ENCODE data around the gene BMPR1A.

Gene BMPR1A

GRCh38 chr10:86813982-86814381, 57.6 kb downstream of the BMPR1A start:
- DNase-seq = no peak

- no peak for DNase-seq
These were observed 58.7 kb downstream of the BMPR1A start for GRCh38 chr10:86815035-86815617.

GRCh38 chr10:86815640-86816039, 59.2 kb downstream of the BMPR1A start:
- no peak for DNase-seq

- DNase-seq = no peak
These were observed 60.8 kb downstream of the BMPR1A start for GRCh38 chr10:86817246-86817645.

GRCh38 chr10:86819567-86819966, 63.1 kb downstream of the BMPR1A start:
- DNase-seq = no peak

- no peak for DNase-seq
These were observed 64.1 kb downstream of the BMPR1A start for GRCh38 chr10:86820509-86820908.

- DNase-seq = no peak
These were observed 65.1 kb downstream of the BMPR1A start for GRCh38 chr10:86821388-86821999.

- DNase-seq = no peak
These were observed 67.1 kb downstream of the BMPR1A start for GRCh38 chr10:86823565-86823964.

- no peak for DNase-seq
These were observed 67.7 kb downstream of the BMPR1A start for GRCh38 chr10:86824151-86824550.

GRCh38 chr10:86825366-86825765, 68.9 kb downstream of the BMPR1A start:
- no peak for DNase-seq

GRCh38 chr10:86827639-86828038, 71.2 kb downstream of the BMPR1A start:
- no peak for DNase-seq

GRCh38 chr10:86828145-86828544, 71.7 kb downstream of the BMPR1A start:
- DNase-seq = no peak

GRCh38 chr10:86829472-86829871, 73.1 kb downstream of the BMPR1A start:
- DNase-seq = no peak

GRCh38 chr10:86830043-86830591, 73.7 kb downstream of the BMPR1A start:
- DNase-seq = no peak

GRCh38 chr10:86833969-86834368, 77.5 kb downstream of the BMPR1A start:
- DNase-seq = no peak

GRCh38 chr10:86836044-86836443, 79.6 kb downstream of the BMPR1A start:
- no peak for DNase-seq

GRCh38 chr10:86837663-86838062, 81.2 kb downstream of the BMPR1A start:
- no peak for DNase-seq

- no peak for DNase-seq
These were observed 84.1 kb downstream of the BMPR1A start for GRCh38 chr10:86840498-86840897.

- no peak for DNase-seq
These were observed 89.7 kb downstream of the BMPR1A start for GRCh38 chr10:86846088-86846487.

GRCh38 chr10:86848747-86849146, 92.3 kb downstream of the BMPR1A start:
- DNase-seq = no peak

- no peak for DNase-seq
These were observed 92.9 kb downstream of the BMPR1A start for GRCh38 chr10:86849181-86849894.

- no peak for DNase-seq
These were observed 94.1 kb downstream of the BMPR1A start for GRCh38 chr10:86850481-86850880.

- no peak for DNase-seq
These were observed 95.1 kb downstream of the BMPR1A start for GRCh38 chr10:86851328-86852207.
